Measurements from ENCODE around the gene GBP1.
"Not testable (repeated sequence)": the region's sequence is repeated elsewhere in the genome, so short reads cannot be mapped to it uniquely, and the experiment has no call there.

- not testable (repeated sequence) for TF ChIP-seq CTCF (conservative IDR thresholded peaks at IDR 0.05 in 1 of 2, IDR thresholded peaks at IDR 0.05 in 1 of 2; ENCODE audit: low read depth in 1 of 2, low read length in 2 of 2); EZH2 (IDR thresholded peaks at IDR 0.05; ENCODE audit: low read length, missing control alignments)
These were observed 7.6 kb upstream of the GBP1 start for GRCh38 chr1:89072466-89073065.
